ENCODE results near the gene DNAH2. TPM values are rescaled to one million over a fixed set of nuclear protein-coding genes. Genes with fewer than 3 reads are reported as not detected.

The DNAH2 gene
- total and polyA plus RNA-seq, 2 donors, result 0.07 to 0.14 TPM

DNA sequence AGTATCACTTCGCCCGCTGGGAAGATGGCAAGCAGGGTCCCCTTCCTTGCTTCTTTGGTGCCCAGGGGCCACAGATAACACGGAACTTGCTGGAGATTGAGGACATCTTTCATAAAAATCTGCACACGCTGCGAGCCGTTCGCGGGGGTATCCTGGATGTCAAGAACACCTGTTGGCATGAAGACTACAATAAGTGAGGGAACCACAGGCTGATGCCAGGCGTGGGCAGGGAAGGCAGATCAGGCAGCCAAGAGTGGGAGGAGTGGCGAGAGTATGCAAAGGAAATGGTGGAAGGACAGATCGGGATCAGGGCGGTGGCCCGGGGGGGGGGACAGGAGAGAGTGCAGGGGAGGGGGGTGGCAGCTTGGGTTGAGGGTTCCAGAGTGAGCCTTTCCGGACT, 22.2 kb downstream of the DNAH2 start:
- H3K27ac ChIP-seq (ENCODE audit: low read depth in 1 of 2, low read length in 1 of 2), result no peak overlapping the region
- no peaks in the 10 kb centered on the region for H3K36me3 ChIP-seq (ENCODE audit: control insufficient read depth in 2 of 2, insufficient read depth in 2 of 2, low read length in 1 of 2)
- no peaks in the 10 kb centered on the region for H3K9me3 ChIP-seq (ENCODE audit: control insufficient read depth in 2 of 2, insufficient read depth in 1 of 2, low read length in 1 of 2)
- H3K27me3 ChIP-seq (ENCODE audit: control insufficient read depth in 2 of 2, insufficient read depth in 1 of 2, low read length in 1 of 2), result peaks cover 0 to 24% of the 10 kb centered on the region in 2 donors
- H3K4me1 ChIP-seq (ENCODE audit: control insufficient read depth in 2 of 2, insufficient read depth in 2 of 2, low read length in 2 of 2), result no peaks in the 10 kb centered on the region
- WGBS, result 78% methylated on average over 14 of the region's 14 CpGs
- no peak for DNase-seq (ENCODE audit: low read depth in 6 of 9, low spot score in 9 of 9)
- no peak overlapping the region for H3K4me3 ChIP-seq (ENCODE audit: low read length in 2 of 2)

DNA sequence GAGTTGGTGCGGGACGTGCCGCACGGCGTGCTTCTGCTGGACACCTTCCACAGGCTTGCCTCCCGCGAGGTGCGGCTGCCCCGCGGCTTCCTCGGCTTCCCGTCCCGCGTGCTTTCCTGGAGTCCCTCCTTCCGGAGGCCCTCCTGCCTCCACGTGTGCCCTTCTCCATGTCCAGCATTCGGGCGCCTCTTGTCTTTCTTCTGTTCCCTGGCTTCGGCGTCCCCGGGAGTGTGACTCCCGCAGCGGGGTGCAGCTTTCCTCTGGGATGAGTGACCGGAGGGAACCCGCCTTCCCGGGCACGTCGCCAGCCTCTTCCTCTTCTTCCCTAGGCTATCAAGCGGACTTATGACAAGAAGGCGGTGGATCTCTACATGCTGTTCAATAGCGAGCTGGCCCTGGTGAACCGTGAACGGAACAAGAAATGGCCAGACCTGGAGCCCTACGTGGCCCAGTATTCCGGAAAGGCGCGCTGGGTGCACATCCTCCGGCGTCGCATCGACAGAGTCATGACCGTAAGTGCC, 23.0 kb downstream of the DNAH2 start:
- H3K27me3 ChIP-seq (ENCODE audit: control insufficient read depth in 2 of 2, insufficient read depth in 1 of 2, low read length in 1 of 2), result peaks cover 0 to 24% of the 10 kb centered on the region in 2 donors

DNA sequence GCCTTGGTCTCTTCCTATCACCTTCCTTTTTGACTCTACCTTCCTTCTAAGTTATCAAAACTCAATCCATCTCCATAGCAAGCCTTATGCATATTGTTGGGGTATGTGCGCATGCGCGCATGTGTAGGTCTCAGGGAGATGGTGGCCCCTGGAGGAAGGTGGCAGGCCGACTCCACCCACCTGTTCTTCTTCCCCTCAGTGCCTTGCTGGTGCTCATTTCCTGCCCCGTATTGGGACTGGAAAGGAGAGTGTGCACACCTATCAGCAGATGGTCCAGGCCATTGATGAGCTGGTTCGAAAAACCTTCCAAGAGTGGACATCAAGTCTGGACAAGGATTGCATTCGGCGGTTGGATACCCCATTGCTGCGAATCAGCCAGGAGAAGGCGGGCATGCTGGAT, 25.2 kb downstream of the DNAH2 start:
- no peak overlapping the region for H3K4me3 ChIP-seq (ENCODE audit: low read length in 2 of 2)
- no peaks in the 10 kb centered on the region for H3K36me3 ChIP-seq (ENCODE audit: control insufficient read depth in 2 of 2, insufficient read depth in 2 of 2, low read length in 1 of 2)
- H3K9me3 ChIP-seq (ENCODE audit: control insufficient read depth in 2 of 2, insufficient read depth in 1 of 2, low read length in 1 of 2), result no peaks in the 10 kb centered on the region
- H3K4me1 ChIP-seq (ENCODE audit: control insufficient read depth in 2 of 2, insufficient read depth in 2 of 2, low read length in 2 of 2), result no peaks in the 10 kb centered on the region
- no peak for DNase-seq (ENCODE audit: low read depth in 6 of 9, low spot score in 9 of 9)
- H3K27ac ChIP-seq (ENCODE audit: low read depth in 1 of 2, low read length in 1 of 2), result no peak overlapping the region
- H3K27me3 ChIP-seq (ENCODE audit: control insufficient read depth in 2 of 2, insufficient read depth in 1 of 2, low read length in 1 of 2), result peaks cover 0 to 16% of the 10 kb centered on the region in 2 donors
- WGBS, result 89% methylated on average over 10 of the region's 10 CpGs

More for the DNA sequence above, 23.0 kb downstream of the DNAH2 start:
- Histone ChIP-seq H3K36me3 (ENCODE audit: control insufficient read depth in 2 of 2, insufficient read depth in 2 of 2, low read length in 1 of 2) (no peaks in the 10 kb centered on the region), H3K4me3 (ENCODE audit: low read length in 2 of 2) (no peak overlapping the region), H3K27ac (ENCODE audit: low read depth in 1 of 2, low read length in 1 of 2) (no peak overlapping the region), H3K9me3 (ENCODE audit: control insufficient read depth in 2 of 2, insufficient read depth in 1 of 2, low read length in 1 of 2) (no peaks in the 10 kb centered on the region), H3K4me1 (ENCODE audit: control insufficient read depth in 2 of 2, insufficient read depth in 2 of 2, low read length in 2 of 2) (no peaks in the 10 kb centered on the region)
- 91% methylated on average over 42 of the region's 42 CpGs for WGBS
- no peak for DNase-seq (ENCODE audit: low read depth in 6 of 9, low spot score in 9 of 9)

DNA sequence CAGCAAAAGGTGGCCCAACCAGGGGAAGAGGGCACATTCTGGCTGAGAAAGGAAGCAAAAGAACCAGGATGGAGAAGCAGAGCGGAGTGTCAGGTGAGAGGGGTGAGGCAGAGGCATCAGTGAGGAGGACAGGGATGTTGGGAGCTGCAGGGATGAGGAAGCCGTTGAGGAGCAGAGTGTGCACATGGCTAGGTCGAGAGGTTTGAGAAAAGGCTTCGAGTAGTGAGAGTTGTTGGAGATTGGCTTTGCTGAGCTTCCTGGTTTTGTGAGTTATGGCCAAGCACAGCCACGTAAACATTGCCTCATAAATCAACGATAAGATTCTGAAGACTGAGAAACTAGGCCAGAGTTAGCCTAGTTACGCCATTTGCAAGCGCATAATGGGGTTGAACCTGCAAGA, 26.9 kb downstream of the DNAH2 start:
- Histone ChIP-seq H3K4me1 (ENCODE audit: control insufficient read depth in 2 of 2, insufficient read depth in 2 of 2, low read length in 2 of 2) (no peaks in the 10 kb centered on the region), H3K27me3 (ENCODE audit: control insufficient read depth in 2 of 2, insufficient read depth in 1 of 2, low read length in 1 of 2) (peaks cover 0 to 11% of the 10 kb centered on the region in 2 donors), H3K9me3 (ENCODE audit: control insufficient read depth in 2 of 2, insufficient read depth in 1 of 2, low read length in 1 of 2) (no peaks in the 10 kb centered on the region), H3K36me3 (ENCODE audit: control insufficient read depth in 2 of 2, insufficient read depth in 2 of 2, low read length in 1 of 2) (no peaks in the 10 kb centered on the region), H3K27ac (ENCODE audit: low read depth in 1 of 2, low read length in 1 of 2) (no peak overlapping the region), H3K4me3 (ENCODE audit: low read length in 2 of 2) (no peak overlapping the region)
- 68% methylated on average over 8 of the region's 8 CpGs for WGBS
- DNase-seq (ENCODE audit: low read depth in 6 of 9, low spot score in 9 of 9), result no peak

DNA sequence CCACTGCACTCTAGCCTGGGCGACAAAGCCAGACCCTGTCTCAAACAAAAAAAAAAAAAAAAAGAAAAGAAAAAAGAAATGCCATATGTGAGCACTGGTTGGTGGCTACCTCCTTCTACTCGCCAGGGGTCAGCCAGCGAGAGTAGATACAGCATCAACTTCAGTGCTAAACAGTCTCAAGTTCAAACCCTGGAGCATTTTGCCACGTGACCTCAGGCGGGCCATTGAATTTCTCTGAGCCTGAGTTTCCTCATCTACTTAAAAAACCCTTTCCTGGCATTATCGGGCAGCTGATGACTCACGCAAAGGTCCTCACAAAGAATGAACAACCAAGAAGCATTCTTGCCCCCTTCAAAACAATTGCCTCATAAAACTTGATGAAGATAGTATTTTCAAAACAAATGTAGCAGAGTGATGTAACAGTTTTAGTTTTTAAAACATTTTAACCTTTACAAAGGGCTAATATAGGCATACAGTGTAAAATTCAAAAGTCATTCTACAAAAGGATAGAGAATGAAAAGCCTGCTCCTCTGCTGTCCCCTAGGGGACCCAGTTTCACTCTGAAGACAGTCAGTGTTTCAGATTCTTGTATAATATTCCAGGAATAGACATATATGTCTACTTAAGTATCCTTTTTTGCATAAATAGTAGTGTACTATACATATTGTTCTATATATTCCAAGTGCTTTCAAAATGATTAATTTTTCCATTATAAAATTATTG, 28.4 kb downstream of the DNAH2 start:
- Histone ChIP-seq H3K4me3 (ENCODE audit: low read length in 2 of 2) (no peak overlapping the region), H3K27me3 (ENCODE audit: control insufficient read depth in 2 of 2, insufficient read depth in 1 of 2, low read length in 1 of 2) (peaks cover 0 to 3% of the 10 kb centered on the region in 2 donors), H3K4me1 (ENCODE audit: control insufficient read depth in 2 of 2, insufficient read depth in 2 of 2, low read length in 2 of 2) (no peaks in the 10 kb centered on the region), H3K9me3 (ENCODE audit: control insufficient read depth in 2 of 2, insufficient read depth in 1 of 2, low read length in 1 of 2) (no peaks in the 10 kb centered on the region), H3K36me3 (ENCODE audit: control insufficient read depth in 2 of 2, insufficient read depth in 2 of 2, low read length in 1 of 2) (no peaks in the 10 kb centered on the region), H3K27ac (ENCODE audit: low read depth in 1 of 2, low read length in 1 of 2) (no peak overlapping the region)
- WGBS, result 91% methylated on average over 7 of the region's 7 CpGs
- DNase-seq (ENCODE audit: low read depth in 6 of 9, low spot score in 9 of 9), result no peak

DNA sequence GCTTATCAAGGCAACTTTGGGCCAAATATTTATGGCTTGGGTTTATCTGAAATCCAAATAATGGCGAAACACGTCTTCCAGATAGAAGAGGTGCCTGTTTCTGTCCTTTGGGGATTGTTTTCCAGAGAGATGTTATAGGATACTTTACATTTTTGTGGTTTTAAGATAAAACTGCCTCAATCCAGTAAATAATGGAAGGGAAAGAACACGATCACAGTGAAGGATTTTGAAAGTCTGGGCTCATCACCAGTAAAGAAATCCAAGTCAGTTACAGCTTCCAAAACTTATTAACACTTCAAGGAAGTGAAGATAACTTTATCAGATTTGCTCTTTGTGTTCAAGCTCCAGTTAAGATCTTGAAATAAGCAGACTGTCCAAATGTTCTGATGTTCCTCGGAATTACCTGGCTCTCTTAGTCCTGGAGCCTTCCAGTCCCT, 30.1 kb downstream of the DNAH2 start:
- Histone ChIP-seq H3K4me3 (ENCODE audit: low read length in 2 of 2) (no peak overlapping the region), H3K36me3 (ENCODE audit: control insufficient read depth in 2 of 2, insufficient read depth in 2 of 2, low read length in 1 of 2) (no peaks in the 10 kb centered on the region), H3K27ac (ENCODE audit: low read depth in 1 of 2, low read length in 1 of 2) (no peak overlapping the region), H3K9me3 (ENCODE audit: control insufficient read depth in 2 of 2, insufficient read depth in 1 of 2, low read length in 1 of 2) (no peaks in the 10 kb centered on the region), H3K4me1 (ENCODE audit: control insufficient read depth in 2 of 2, insufficient read depth in 2 of 2, low read length in 2 of 2) (no peaks in the 10 kb centered on the region), H3K27me3 (ENCODE audit: control insufficient read depth in 2 of 2, insufficient read depth in 1 of 2, low read length in 1 of 2) (peaks cover 0 to 2% of the 10 kb centered on the region in 2 donors)
- no peak for DNase-seq (ENCODE audit: low read depth in 6 of 9, low spot score in 9 of 9)
- WGBS, result 70% methylated on average over 4 of the region's 4 CpGs

DNA sequence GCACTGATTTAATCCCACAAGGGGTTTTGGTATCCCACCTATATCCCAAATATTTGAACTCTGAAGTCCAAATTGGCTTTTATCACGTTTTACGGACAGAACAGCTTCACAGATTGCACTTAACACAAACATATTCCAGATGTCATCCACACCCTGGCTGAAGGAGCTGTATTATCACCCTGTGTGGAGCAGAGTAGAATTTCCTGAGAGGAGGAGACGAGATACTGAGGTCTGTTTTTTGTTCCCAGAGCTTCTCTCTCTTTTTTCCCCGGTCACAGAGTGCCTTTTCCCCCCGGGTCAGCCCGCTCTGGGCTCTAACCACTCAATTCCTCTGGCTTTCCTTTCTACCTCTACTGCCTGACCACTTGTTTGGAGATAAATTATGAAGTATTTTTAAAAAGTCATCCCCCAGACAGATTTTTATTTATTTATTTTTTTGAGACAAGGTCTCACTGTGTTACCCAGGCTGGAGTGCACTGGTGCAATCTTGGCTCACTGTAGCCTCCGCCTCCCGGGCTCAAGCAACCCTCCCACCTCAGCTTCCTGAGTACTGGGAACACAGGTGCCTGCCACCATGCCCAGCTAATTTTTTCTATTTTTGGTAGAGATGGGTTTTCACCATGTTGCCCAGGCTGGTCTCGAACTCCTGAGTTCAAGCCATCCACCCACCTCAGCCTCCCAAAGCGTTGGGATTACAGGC, 30.7 kb downstream of the DNAH2 start:
- Histone ChIP-seq H3K4me1 (ENCODE audit: control insufficient read depth in 2 of 2, insufficient read depth in 2 of 2, low read length in 2 of 2) (no peaks in the 10 kb centered on the region), H3K36me3 (ENCODE audit: control insufficient read depth in 2 of 2, insufficient read depth in 2 of 2, low read length in 1 of 2) (no peaks in the 10 kb centered on the region), H3K4me3 (ENCODE audit: low read length in 2 of 2) (no peak overlapping the region), H3K27ac (ENCODE audit: low read depth in 1 of 2, low read length in 1 of 2) (no peak overlapping the region), H3K27me3 (ENCODE audit: control insufficient read depth in 2 of 2, insufficient read depth in 1 of 2, low read length in 1 of 2) (peaks cover 0 to 2% of the 10 kb centered on the region in 2 donors), H3K9me3 (ENCODE audit: control insufficient read depth in 2 of 2, insufficient read depth in 1 of 2, low read length in 1 of 2) (no peaks in the 10 kb centered on the region)
- WGBS, result 83% methylated on average over 10 of the region's 10 CpGs
- no peak for DNase-seq (ENCODE audit: low read depth in 6 of 9, low spot score in 9 of 9)

DNA sequence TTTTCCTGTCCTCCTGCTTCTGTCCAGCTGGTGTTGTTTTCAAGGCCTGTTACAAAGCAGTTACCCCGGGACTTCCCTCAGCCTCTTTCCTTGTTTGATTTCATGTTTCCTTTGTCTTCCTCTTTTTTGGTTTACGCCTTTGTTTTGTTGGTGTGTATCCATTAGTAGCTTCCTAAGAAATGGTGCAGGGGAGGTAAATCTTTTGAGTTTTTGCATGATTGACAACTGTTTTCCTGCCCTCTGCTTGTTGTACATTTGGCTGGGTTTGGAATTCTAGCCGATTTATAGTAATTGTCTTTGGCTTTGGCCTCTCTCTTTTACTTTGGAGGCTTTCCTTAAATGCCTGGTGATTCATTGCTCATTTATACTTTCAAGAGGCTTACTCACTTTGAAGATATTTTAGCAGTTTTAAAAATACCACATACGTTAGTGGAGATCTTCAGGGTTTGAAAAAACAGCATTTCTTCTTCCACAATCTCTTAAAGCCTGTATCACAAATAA, 32.8 kb downstream of the DNAH2 start:
- Histone ChIP-seq H3K27ac (ENCODE audit: low read depth in 1 of 2, low read length in 1 of 2) (no peak overlapping the region), H3K4me3 (ENCODE audit: low read length in 2 of 2) (no peak overlapping the region), H3K27me3 (ENCODE audit: control insufficient read depth in 2 of 2, insufficient read depth in 1 of 2, low read length in 1 of 2) (peaks cover 0 to 4% of the 10 kb centered on the region in 2 donors), H3K9me3 (ENCODE audit: control insufficient read depth in 2 of 2, insufficient read depth in 1 of 2, low read length in 1 of 2) (no peaks in the 10 kb centered on the region), H3K36me3 (ENCODE audit: control insufficient read depth in 2 of 2, insufficient read depth in 2 of 2, low read length in 1 of 2) (no peaks in the 10 kb centered on the region), H3K4me1 (ENCODE audit: control insufficient read depth in 2 of 2, insufficient read depth in 2 of 2, low read length in 2 of 2) (no peaks in the 10 kb centered on the region)
- no peak for DNase-seq (ENCODE audit: low read depth in 6 of 9, low spot score in 9 of 9)
- 85% methylated on average over 4 of the region's 4 CpGs for WGBS

DNA sequence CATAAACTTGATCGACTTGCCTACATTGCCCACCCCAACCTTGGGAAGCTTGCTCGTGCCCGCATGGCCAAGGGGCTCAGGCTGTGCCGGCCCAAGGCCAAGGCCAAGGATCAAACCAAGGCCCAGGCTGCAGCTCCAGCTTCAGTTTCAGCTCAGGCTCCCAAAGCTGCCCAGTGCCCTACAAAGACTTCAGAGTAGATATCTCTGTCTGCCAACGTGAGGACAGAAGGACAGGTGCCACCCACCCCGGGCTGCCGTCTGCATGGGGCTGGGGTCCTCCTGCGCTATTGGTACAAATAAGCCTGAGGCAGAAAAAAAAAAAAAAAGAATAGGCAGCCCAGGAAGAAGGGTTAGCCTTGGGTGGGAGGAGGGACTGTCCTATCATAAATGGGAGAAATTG, 37.1 kb downstream of the DNAH2 start:
- Histone ChIP-seq H3K4me3 (ENCODE audit: low read length in 2 of 2) (no peak overlapping the region), H3K4me1 (ENCODE audit: control insufficient read depth in 2 of 2, insufficient read depth in 2 of 2, low read length in 2 of 2) (no peaks in the 10 kb centered on the region), H3K9me3 (ENCODE audit: control insufficient read depth in 2 of 2, insufficient read depth in 1 of 2, low read length in 1 of 2) (no peaks in the 10 kb centered on the region), H3K36me3 (ENCODE audit: control insufficient read depth in 2 of 2, insufficient read depth in 2 of 2, low read length in 1 of 2) (no peaks in the 10 kb centered on the region), H3K27ac (ENCODE audit: low read depth in 1 of 2, low read length in 1 of 2) (no peak overlapping the region), H3K27me3 (ENCODE audit: control insufficient read depth in 2 of 2, insufficient read depth in 1 of 2, low read length in 1 of 2) (peaks cover 0 to 2% of the 10 kb centered on the region in 2 donors)
- no peak for DNase-seq (ENCODE audit: low read depth in 6 of 9, low spot score in 9 of 9)
- 87% methylated on average over 8 of the region's 8 CpGs for WGBS
